ENCODE measurements around the gene MACROH2A2. TPM values are rescaled to one million over a fixed set of nuclear protein-coding genes. Genes with fewer than 3 reads are reported as not detected.
"Not testable (repeated sequence)": the region's sequence is repeated elsewhere in the genome, so short reads cannot be mapped to it uniquely, and the experiment has no call there.

MACROH2A2 gene
- total RNA-seq, 1 donor, result 10.0 TPM

DNA sequence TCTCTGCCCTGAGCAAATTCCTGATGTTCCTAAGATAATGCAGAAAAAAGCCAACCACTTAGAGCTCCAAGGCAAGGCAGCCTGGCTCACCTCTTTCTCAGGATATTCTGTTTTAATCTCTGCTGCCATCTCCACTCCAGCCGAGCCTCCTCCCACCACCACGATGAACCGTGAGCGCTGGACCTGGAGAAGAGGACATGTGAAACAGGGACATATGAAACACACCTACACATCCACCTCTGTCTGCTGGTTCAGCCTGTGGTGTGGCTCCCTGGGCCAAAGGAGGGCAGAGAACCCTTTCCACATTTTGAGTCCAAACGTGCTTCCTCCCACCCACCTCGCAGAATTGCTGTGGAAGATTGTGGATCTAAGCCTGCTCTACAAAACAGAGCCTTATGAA lies 67.8 kb downstream of the MACROH2A2 start:
- no peak overlapping the region for H3K4me3 ChIP-seq (ENCODE audit: low read depth, low read length)
- no peak for DNase-seq (ENCODE audit: low read depth)
- TF ChIP-seq CTCF (IDR thresholded peaks at IDR 0.05; ENCODE audit: insufficient read depth, low read length), result no peak

- H3K4me3 ChIP-seq (ENCODE audit: low read depth, low read length), result no peak overlapping the region
- no peak for DNase-seq (ENCODE audit: low read depth)
- TF ChIP-seq CTCF (IDR thresholded peaks at IDR 0.05; ENCODE audit: insufficient read depth, low read length), result no peak
Observed at GRCh38 chr10:70121281-70121949, 68.8 kb downstream of the MACROH2A2 start.

- no peak for DNase-seq (ENCODE audit: low read depth)
- H3K4me3 ChIP-seq (ENCODE audit: low read depth, low read length), result no peak overlapping the region
- no peak for TF ChIP-seq CTCF (IDR thresholded peaks at IDR 0.05; ENCODE audit: insufficient read depth, low read length)
Observed at GRCh38 chr10:70122742-70123141, 70.1 kb downstream of the MACROH2A2 start.

GRCh38 chr10:70123166-70123565 lies 70.5 kb downstream of the MACROH2A2 start:
- not testable (repeated sequence) for DNase-seq (ENCODE audit: low read depth); H3K4me3 ChIP-seq (ENCODE audit: low read depth, low read length)

- H3K4me3 ChIP-seq (ENCODE audit: low read depth, low read length), result no peak overlapping the region
- no peak for TF ChIP-seq CTCF (IDR thresholded peaks at IDR 0.05; ENCODE audit: insufficient read depth, low read length)
- DNase-seq (ENCODE audit: low read depth), result no peak
Observed at GRCh38 chr10:70123817-70124216, 71.2 kb downstream of the MACROH2A2 start.

- DNase-seq (ENCODE audit: low read depth), result no peak
- TF ChIP-seq CTCF (IDR thresholded peaks at IDR 0.05; ENCODE audit: insufficient read depth, low read length), result no peak
- no peak overlapping the region for H3K4me3 ChIP-seq (ENCODE audit: low read depth, low read length)
Observed at GRCh38 chr10:70124415-70124814, 71.8 kb downstream of the MACROH2A2 start.

DNA sequence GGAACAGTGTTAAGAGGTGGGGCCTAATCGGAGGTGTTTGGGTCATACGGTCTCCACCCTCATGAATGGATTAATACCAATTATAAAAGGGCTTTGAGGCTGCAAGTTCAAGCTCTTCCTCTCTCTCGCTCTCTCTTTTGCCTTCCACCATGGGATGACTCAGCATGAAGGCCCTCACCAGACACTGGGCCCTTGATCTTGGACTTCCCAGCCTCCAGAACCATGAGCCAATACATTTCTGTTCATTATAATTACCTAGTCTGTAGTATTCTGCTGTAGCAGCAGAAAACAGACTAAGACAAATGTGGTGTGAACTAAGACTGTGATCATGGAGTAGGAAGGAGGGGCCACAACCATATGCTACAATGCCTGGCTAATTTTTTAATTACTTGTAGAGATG lies 72.3 kb downstream of the MACROH2A2 start:
- H3K4me3 ChIP-seq (ENCODE audit: low read depth, low read length), result no peak overlapping the region
- DNase-seq (ENCODE audit: low read depth), result no peak
- no peak for TF ChIP-seq CTCF (IDR thresholded peaks at IDR 0.05; ENCODE audit: insufficient read depth, low read length)

Data from fibroblast of the aortic adventitia (primary cell).